ENCODE measurements around the gene CERS1.
"Not testable (repeated sequence)": the region's sequence is repeated elsewhere in the genome, so short reads cannot be mapped to it uniquely, and the experiment has no call there.

CERS1 gene

GRCh38 chr19:18919086-18919899 lies 23.3 kb upstream of the CERS1 start, which contains the start of the genes COPE and DDX49:
COPE (minus strand) TSS chr19:18919387; CDS start chr19:18919348, 39 bp downstream.
DDX49 (plus strand) TSS chr19:18919715; CDS start chr19:18919742, 27 bp downstream.
- DNase-seq (ENCODE audit: low read depth in 2 of 2) = peak; percentile 97 to 98

- not testable (repeated sequence) for DNase-seq (ENCODE audit: low read depth in 2 of 2)
These were observed 21.6 kb upstream of the CERS1 start for GRCh38 chr19:18917593-18917992.

GRCh38 chr19:18915639-18916038 lies 19.7 kb upstream of the CERS1 start:
- no peak for DNase-seq (ENCODE audit: low read depth in 2 of 2)

- no peak for DNase-seq (ENCODE audit: low read depth in 2 of 2)
These were observed 17.5 kb upstream of the CERS1 start for GRCh38 chr19:18913466-18913865.

GRCh38 chr19:18912933-18913332 lies 17.0 kb upstream of the CERS1 start:
- no peak for DNase-seq (ENCODE audit: low read depth in 2 of 2)

- no peak for DNase-seq (ENCODE audit: low read depth in 2 of 2)
These were observed 15.0 kb upstream of the CERS1 start for GRCh38 chr19:18910801-18911436.

GRCh38 chr19:18910010-18910409 lies 14.1 kb upstream of the CERS1 start:
- no peak for DNase-seq (ENCODE audit: low read depth in 2 of 2)

- no peak for DNase-seq (ENCODE audit: low read depth in 2 of 2)
These were observed 13.1 kb upstream of the CERS1 start for GRCh38 chr19:18908917-18909619.

GRCh38 chr19:18906605-18907519 lies 10.9 kb upstream of the CERS1 start:
- no peak for DNase-seq (ENCODE audit: low read depth in 2 of 2)

GRCh38 chr19:18905513-18906236 lies 9.7 kb upstream of the CERS1 start:
- DNase-seq (ENCODE audit: low read depth in 2 of 2) = no peak

GRCh38 chr19:18905058-18905456 lies 9.1 kb upstream of the CERS1 start:
- no peak for DNase-seq (ENCODE audit: low read depth in 2 of 2)

- no peak for DNase-seq (ENCODE audit: low read depth in 2 of 2)
These were observed 8.5 kb upstream of the CERS1 start for GRCh38 chr19:18904334-18905057.

GRCh38 chr19:18903156-18904037 lies 7.4 kb upstream of the CERS1 start:
- no peak for DNase-seq (ENCODE audit: low read depth in 2 of 2)

- DNase-seq (ENCODE audit: low read depth in 2 of 2) = not testable (repeated sequence)
These were observed 6.6 kb upstream of the CERS1 start for GRCh38 chr19:18902519-18902918.

GRCh38 chr19:18901491-18901890 lies 5.5 kb upstream of the CERS1 start:
- DNase-seq (ENCODE audit: low read depth in 2 of 2) = no peak

GRCh38 chr19:18900700-18901481 lies 4.9 kb upstream of the CERS1 start:
- DNase-seq (ENCODE audit: low read depth in 2 of 2) = no peak

GRCh38 chr19:18899624-18900560 lies 3.9 kb upstream of the CERS1 start:
- no peak for DNase-seq (ENCODE audit: low read depth in 2 of 2)

All from stimulated activated CD4-positive, alpha-beta T cell treated with anti-CD3 and anti-CD28 coated beads, Interleukin-12 subunit alpha, Interleukin-12 subunit beta, amount 100 ng/mL, for 24 hours (primary cell).